ENCODE measurements around the gene CTIF.

- no peak for TF ChIP-seq POLR2A (IDR thresholded peaks at IDR 0.05)
- TF ChIP-seq CTCF (IDR thresholded peaks at IDR 0.05): no peak
- no peak for TF ChIP-seq EP300 (IDR thresholded peaks at IDR 0.05)
These were observed 329.1 kb downstream of the CTIF start for GRCh38 chr18:48867978-48868377.
